Measurements from ENCODE around the gene PRKG1. TPM values are rescaled to one million over a fixed set of nuclear protein-coding genes. Genes with fewer than 3 reads are reported as not detected.
A peak's percentile ranks its signal among the peaks of the same experiment; 100 is the strongest.

Gene PRKG1
- total and polyA plus RNA-seq, 2 of the 4 experiments (the other 2 are of a cell fraction) = 3.5 to 18.3 TPM

- Histone ChIP-seq H3K27ac (ENCODE audit: insufficient read depth, low read length) (peak overlapping the region; percentile 71; the same call in 1 of the 2 replicates), H2BK20ac (ENCODE audit: low read depth, low read length) (peak overlapping the region; percentile 96), H3K4me1 (ENCODE audit: control insufficient read depth, insufficient read depth, low read length) (peaks cover 4% of the 10 kb centered on the region; the same call in 1 of the 2 replicates), H3K9me3 (ENCODE audit: control insufficient read depth, insufficient read depth, low read length) (no peaks in the 10 kb centered on the region), H4K91ac (ENCODE audit: insufficient read depth, low read depth, low read length) (peak overlapping the region; percentile 53), H3K14ac (replicated peaks; ENCODE audit: low read depth, low read length) (peak overlapping the region; percentile 27; the same call in 1 of the 2 replicates), H3K4me2 (ENCODE audit: low read depth, low read length) (peak overlapping the region; percentile 3; the same call in 1 of the 2 replicates), H3K9ac (ENCODE audit: low read depth, low read length) (no peak overlapping the region), H2AK9ac (replicated peaks; ENCODE audit: low read depth, low read length, poor library complexity) (no peak overlapping the region), H3K18ac (ENCODE audit: low read depth, low read length) (peak overlapping the region; percentile 37), H2AFZ (replicated peaks; ENCODE audit: low read length, poor library complexity) (no peak overlapping the region), H3K23ac (ENCODE audit: low read depth, low read length) (peak overlapping the region; percentile 49; the same call in 1 of the 2 replicates), H2AK5ac (ENCODE audit: low read depth, low read length) (0 out of 2 replicates have a peak overlapping the region, but pooled peaks have one; percentile 17), H3K27me3 (ENCODE audit: control insufficient read depth, insufficient read depth, low read length) (no peaks in the 10 kb centered on the region), H2BK120ac (ENCODE audit: low read depth, low read length) (peak overlapping the region; percentile 97), H2BK5ac (ENCODE audit: low read depth, low read length, poor library complexity, severe bottlenecking) (peak overlapping the region; percentile 99), H3K9me1 (ENCODE audit: insufficient read depth, low read length) (0 out of 2 replicates have a peak, but pooled peaks cover 2% of the 10 kb centered on the region), H3K79me1 (ENCODE audit: low read depth in 1 of 2, low read length in 2 of 2) (peaks cover 0 to 20% of the 10 kb centered on the region in 2 experiments; a peak in 2 of 4 replicates), H4K5ac (ENCODE audit: low read depth, low read length) (peak overlapping the region; percentile 15; the same call in 1 of the 2 replicates), H2BK15ac (ENCODE audit: low read depth, low read length) (peak overlapping the region; percentile 33; the same call in 1 of the 3 replicates), H3K36me3 (ENCODE audit: control insufficient read depth, insufficient read depth, low read length) (peaks cover 6% of the 10 kb centered on the region; the same call in 1 of the 2 replicates), H3K56ac (ENCODE audit: extremely low read depth, insufficient read depth, low read length) (peak overlapping the region; percentile 13; the same call in 1 of the 2 replicates), H4K8ac (ENCODE audit: low read depth in 2 of 2, low read length in 2 of 2) (peak overlapping the region; percentile 66 to 91; a peak in 3 of 4 replicates), H4K20me1 (ENCODE audit: insufficient read depth, low read length) (no peaks in the 10 kb centered on the region), H3K4me3 (ENCODE audit: insufficient read depth, low read depth, low read length) (no peak overlapping the region), H3K4ac (ENCODE audit: low read depth, low read length) (peak overlapping the region; percentile 89; the same call in 1 of the 2 replicates)
- in situ Hi-C loops (cut with MboI; ENCODE audit: low sequenced_read_pairs) (no loop called here), intact Hi-C loops (cut with micrococcal nuclease) (loop anchor here (5.0 kb wide), 1 partner anchor 122 kb away; no protein-coding TSS in a partner anchor), dilution Hi-C loops (cut with HindIII; ENCODE audit: low sequenced_read_pairs, unreplicated experiment) (no loop called here)
- WGBS, 2 experiments (ENCODE audit: extremely low coverage in 2 of 2, insufficient read length in 1 of 2) = no CpG with 5 or more reads among the region's 2 CpGs
- BruUV-seq (replicated peaks) = no TSS peak
- ATAC-seq (ENCODE audit: low read depth) = no peak
- ChIA-PET CTCF (interaction anchor here (0.6 to 3.4 kb wide), 4 partner anchors 12 to 171 kb away, joined by 3 to 16 read pairs (median 4); no protein-coding TSS in a partner anchor), POLR2A (ENCODE audit: unreplicated experiment) (no interaction called here)
- TF ChIP-seq RFX5 (IDR thresholded peaks at IDR 0.05; ENCODE audit: low read depth, low read length) (no peak), NFE2L2 (IDR thresholded peaks at IDR 0.05; ENCODE audit: low read depth, low read length) (no peak), MAFK (IDR thresholded peaks at IDR 0.05; ENCODE audit: low read depth, low read length) (no peak)
- peak; percentile 68 for DNase-seq
These were observed 1245.6 kb downstream of the PRKG1 start for GRCh38 chr10:52319926-52320325.
